Measurements from ENCODE around the gene ZNFX1.

ZNFX1 gene

DNA sequence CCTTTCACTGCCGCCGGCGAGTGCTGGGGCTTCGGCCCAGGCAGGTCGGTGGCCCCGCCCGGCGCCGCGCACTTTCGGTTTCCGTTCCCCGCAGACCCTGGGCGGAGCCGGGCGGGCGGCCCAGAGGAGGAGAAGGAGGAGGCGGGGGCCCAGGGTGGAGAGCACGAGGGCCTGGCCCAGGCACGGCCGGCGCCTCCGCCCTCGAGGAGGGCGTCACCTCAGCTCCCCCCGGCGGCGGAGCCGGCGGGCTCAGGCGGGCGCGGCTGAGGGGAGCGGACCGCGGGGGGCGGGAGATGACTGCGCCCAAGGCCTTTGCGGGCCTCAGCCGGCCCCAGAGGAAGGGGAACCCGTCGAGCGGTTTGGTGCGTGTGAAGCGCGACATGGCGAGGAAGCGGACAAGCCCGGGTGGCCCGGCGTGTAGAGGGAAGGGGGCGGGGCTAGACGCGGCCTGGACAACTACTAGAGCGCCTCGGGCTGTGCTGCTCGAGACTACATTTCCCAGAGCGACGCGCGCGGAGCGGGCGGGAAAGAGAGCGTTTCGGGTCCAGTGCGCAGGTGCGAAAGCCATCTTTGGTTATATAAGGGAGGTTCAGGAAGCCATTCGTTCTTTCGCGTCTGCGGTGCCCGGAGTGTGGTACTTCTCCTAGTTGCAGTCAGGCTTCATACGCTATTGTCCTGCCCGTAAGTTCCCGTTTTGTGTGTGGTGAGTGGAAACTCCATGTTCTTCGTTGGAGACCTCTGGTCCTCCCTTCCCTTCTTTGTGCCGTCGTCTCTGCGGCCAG is at the start of gene ZNFX1:
ZNFX1 (minus strand) TSS at position 22 of the 782 bp plus-strand sequence. CDS start 2,218 bp downstream, outside the sequence.
- TF ChIP-seq, protein P1, sequence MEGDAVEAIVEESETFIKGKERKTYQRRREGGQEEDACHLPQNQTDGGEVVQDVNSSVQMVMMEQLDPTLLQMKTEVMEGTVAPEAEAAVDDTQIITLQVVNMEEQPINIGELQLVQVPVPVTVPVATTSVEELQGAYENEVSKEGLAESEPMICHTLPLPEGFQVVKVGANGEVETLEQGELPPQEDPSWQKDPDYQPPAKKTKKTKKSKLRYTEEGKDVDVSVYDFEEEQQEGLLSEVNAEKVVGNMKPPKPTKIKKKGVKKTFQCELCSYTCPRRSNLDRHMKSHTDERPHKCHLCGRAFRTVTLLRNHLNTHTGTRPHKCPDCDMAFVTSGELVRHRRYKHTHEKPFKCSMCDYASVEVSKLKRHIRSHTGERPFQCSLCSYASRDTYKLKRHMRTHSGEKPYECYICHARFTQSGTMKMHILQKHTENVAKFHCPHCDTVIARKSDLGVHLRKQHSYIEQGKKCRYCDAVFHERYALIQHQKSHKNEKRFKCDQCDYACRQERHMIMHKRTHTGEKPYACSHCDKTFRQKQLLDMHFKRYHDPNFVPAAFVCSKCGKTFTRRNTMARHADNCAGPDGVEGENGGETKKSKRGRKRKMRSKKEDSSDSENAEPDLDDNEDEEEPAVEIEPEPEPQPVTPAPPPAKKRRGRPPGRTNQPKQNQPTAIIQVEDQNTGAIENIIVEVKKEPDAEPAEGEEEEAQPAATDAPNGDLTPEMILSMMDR (conservative IDR thresholded peaks at IDR 0.05; ENCODE audit: low read depth, low read length), result no peak

DNA sequence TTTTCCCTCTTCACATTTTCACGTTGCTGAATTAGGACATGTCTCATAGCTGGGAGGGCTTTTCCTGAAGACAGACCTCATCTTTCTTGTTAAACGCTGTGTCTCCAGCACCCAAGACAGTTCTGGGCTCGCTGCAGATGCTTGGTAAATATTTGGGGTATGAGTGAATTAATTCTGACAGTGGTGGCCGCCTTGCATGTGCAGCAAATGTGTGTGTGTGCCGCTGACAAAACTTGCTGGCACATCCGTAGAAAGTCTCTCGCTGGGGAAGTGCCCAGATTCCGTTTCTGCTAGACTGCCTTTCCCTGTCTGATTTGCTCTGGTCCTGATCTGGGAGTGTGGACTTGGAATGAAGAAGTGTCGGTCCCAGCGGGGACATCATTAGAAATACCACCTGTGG is 48.2 kb upstream of the ZNFX1 start:
- TF ChIP-seq, protein P1 (conservative IDR thresholded peaks at IDR 0.05; ENCODE audit: low read depth, low read length), result no peak
- no peak overlapping the region for H3K4me3 ChIP-seq (ENCODE audit: low read length)
- DNase-seq (ENCODE audit: low read depth), result no peak

More for the DNA sequence above, at the start of gene ZNFX1:
- peak within 1 kb of the TSS; percentile 100 for H3K4me3 ChIP-seq (ENCODE audit: low read length)
- DNase-seq (ENCODE audit: low read depth), result peak; percentile 84

DNA sequence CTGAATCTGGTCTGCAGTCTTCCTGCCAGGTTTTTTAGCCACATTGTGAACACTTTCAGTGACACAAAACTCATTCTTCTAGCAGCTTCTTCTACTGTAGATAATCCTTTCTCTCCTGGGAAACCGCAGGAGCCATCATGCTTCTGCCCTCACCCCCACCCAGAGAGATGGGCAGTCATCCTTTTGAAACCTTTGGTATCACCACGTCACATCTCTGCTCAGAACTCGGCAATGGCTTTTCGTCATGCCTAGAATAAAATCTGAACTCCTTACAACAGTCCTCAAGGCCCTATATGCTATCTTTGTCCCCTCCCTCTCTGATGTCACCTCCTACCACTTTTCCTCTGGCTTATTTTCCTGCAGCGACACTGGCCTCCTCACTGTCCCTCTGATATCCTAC is 46.4 kb upstream of the ZNFX1 start:
- TF ChIP-seq, protein P1 (conservative IDR thresholded peaks at IDR 0.05; ENCODE audit: low read depth, low read length), result no peak
- no peak for DNase-seq (ENCODE audit: low read depth)
- H3K4me3 ChIP-seq (ENCODE audit: low read length), result no peak overlapping the region

DNA sequence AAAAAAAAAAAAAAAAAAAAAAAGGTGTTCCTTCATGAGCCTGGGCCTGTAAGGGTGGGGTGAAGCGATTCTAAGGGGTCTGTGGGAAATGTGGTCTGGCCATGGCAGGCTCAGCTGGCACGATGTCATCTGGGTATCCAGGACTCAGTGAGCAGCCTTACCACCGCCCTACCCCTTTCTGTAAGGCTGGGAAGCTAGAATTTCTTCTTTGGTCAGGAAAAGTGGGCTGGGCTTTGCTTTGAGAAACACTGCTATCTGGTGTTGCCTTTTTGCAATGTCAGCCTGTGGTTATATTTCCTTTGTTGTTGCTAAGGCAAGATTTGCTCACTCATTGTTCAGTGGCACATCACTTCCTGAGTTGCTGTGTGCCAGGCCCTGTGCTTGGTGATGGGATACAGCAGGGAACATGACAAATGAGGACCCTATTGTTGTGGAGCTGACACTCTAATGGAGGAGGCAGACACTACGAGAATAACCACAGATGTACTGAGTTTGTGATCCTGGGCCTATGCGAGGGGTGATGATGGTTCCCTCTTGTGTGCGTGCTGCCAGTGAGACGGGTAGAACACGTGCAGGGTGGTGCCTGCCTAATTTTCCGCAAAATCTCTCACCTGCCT is 45.9 kb upstream of the ZNFX1 start:
- TF ChIP-seq, protein P1 (conservative IDR thresholded peaks at IDR 0.05; ENCODE audit: low read depth, low read length), result peak; percentile 46
- no peak overlapping the region for H3K4me3 ChIP-seq (ENCODE audit: low read length)
- DNase-seq (ENCODE audit: low read depth), result no peak

DNA sequence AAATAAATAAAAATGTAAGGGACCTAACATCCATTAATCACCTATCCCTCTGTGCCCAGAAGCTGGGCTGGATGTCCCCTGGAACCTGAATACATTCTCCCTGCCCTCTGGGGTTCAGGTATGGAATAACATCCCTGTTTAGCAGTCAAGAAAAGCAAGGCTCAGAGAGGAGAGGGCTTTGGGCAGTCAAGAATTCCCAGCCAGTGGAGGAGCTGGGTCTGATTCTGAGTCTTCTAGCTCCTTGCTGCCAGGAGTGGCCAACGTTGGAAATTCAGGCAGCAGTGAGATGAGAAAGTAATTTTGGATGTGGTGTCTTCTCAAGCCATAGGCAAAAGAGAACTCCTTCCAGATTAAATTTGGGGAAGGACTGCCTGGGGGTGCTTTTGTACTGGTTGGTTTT is 42.6 kb upstream of the ZNFX1 start:
- peak; percentile 7 for DNase-seq (ENCODE audit: low read depth)
- no peak overlapping the region for H3K4me3 ChIP-seq (ENCODE audit: low read length)
- TF ChIP-seq, protein P1 (conservative IDR thresholded peaks at IDR 0.05; ENCODE audit: low read depth, low read length), result peak; percentile 57

DNA sequence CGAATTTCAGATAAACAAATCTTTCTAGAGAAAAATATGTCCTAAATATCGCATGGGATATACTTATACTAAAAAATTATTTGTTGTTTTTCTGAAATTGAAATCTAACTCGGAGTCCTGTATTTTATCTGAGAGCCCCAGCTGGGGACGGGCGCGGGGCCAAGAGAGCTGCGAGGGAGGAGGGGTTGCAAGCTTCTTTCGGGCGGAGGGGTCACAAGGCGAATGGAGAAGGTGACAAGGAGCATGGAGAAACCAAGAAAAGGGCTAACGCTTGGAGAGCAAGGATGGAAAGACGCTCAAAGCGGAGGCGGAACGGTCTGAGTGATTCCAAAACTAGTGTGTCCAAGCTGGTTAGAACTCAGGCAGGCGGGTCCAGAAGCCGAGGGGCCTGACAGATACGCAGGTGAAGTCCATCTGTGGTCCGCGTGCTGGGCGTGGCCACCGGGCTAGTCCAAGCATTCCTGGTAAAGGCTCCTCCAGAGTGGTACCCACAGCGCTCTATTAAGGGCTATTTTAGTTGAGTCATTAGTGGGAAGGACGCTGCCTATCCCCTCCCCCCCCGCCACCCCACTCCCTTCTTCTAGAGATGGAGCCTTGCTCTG is 41.5 kb upstream of the ZNFX1 start:
- DNase-seq (ENCODE audit: low read depth), result no peak
- H3K4me3 ChIP-seq (ENCODE audit: low read length), result no peak overlapping the region
- TF ChIP-seq, protein P1 (conservative IDR thresholded peaks at IDR 0.05; ENCODE audit: low read depth, low read length), result no peak
